Sigmoid colon (tissue), 7 donors: ENCODE results near the gene HS3ST6. TPM values are rescaled to one million over a fixed set of nuclear protein-coding genes. Genes with fewer than 3 reads are reported as not detected.
"Not testable (repeated sequence)": the region's sequence is repeated elsewhere in the genome, so short reads cannot be mapped to it uniquely, and the experiment has no call there.

Experiments used
- DNase-seq: peaks from one replicate; pipeline ENCODE4 v3.0.0-alpha.2; 2019
- H3K27ac ChIP-seq, 4 donors: fragments of 200-600 bp; sonication (generic); one replicate each; pipeline ENCODE4 v1.5.1; 2016 to 2019; ENCODE audit warnings: mild to moderate bottlenecking in 1 of 4
- H3K27me3 ChIP-seq, 3 donors: fragments of 200-600 bp; sonication (generic); one replicate each; pipeline ENCODE4 v1.5.1; 2019; ENCODE audit warnings: mild to moderate bottlenecking in 1 of 3
- H3K36me3 ChIP-seq, 4 donors: fragments of 200-600 bp; sonication (generic); one replicate each; pipeline ENCODE4 v1.5.1; 2016 to 2019
- H3K4me1 ChIP-seq, 4 donors: fragments of 200-600 bp; sonication (generic); one replicate each; pipeline ENCODE4 v1.5.1; 2017 to 2019
- H3K4me3 ChIP-seq, 4 donors: fragments of 200-600 bp; sonication (generic); one replicate each; pipeline ENCODE4 v1.5.1; 2017 to 2019; ENCODE audit warnings: mild to moderate bottlenecking in 2 of 4, moderate library complexity in 1 of 4
- H3K9me3 ChIP-seq, 4 donors: fragments of 200-600 bp in 3 of 4; sonication (generic) in 3 of 4; one replicate each; pipeline versions ENCODE4 v1.5.1 to v1.6.1; 2013 to 2019
- CTCF ChIP-seq, 4 experiments: fragments of 450-650 bp in 3 of 4; fragments of 200-600 bp in 1 of 4; IDR thresholded peaks; one replicate each; pipeline ENCODE4 v1.5.1; 2016 to 2019; ENCODE audit warnings: antibody characterized with exemption in 4 of 4, mild to moderate bottlenecking in 3 of 4, moderate library complexity in 2 of 4
- EP300 ChIP-seq, 4 donors: sonication (generic); formaldehyde crosslinking; IDR thresholded peaks; one replicate each; pipeline ENCODE4 v1.6.1; 2017; ENCODE audit warnings: antibody characterized with exemption in 4 of 4
- POLR2A ChIP-seq, 2 donors: fragments of 450-650 bp; IDR thresholded peaks; one replicate each; pipeline ENCODE4 v1.6.1; 2016; ENCODE audit warnings: antibody characterized with exemption in 2 of 2, mild to moderate bottlenecking in 2 of 2, moderate library complexity in 2 of 2
- POLR2AphosphoS5 ChIP-seq, 4 donors: sonication (generic); formaldehyde crosslinking; IDR thresholded peaks; one replicate each; pipeline ENCODE4 v1.6.1; 2017; ENCODE audit warnings: antibody characterized with exemption in 4 of 4
- WGBS, 2 donors: extraction: QIAGEN DNeasy Blood & Tissue Kit; methylation state at CpG; one replicate each; pipeline ENCODE4 v1.1.7; 2013; 5-methylcytosine and 5-hydroxymethylcytosine counted together
- intact Hi-C: fragments of 100-400 bp; cut with DNase I; formaldehyde crosslinking; loops from one replicate; pipeline ENCODE4 v1.15.1; 2023
- polyA plus RNA-seq, 3 donors: library from polyadenylated mRNA; stranded (reverse); fragments of 200-250 nt; gene quantifications; one replicate each; pipeline ENCODE4 v1.2.3, GENCODE V29; 2013
- total RNA-seq, 4 donors: library from RNA; depleted of rRNA; stranded (reverse); fragments of >200 nt; gene quantifications; one replicate each; pipeline ENCODE4 v1.1.0, GENCODE V29; 2016
- donor health status: healthy with polysubstance abuse.
- donor health status: Bipolar disorder and iron deficiency.
- donor health status: healthy.

The HS3ST6 gene
- total and polyA plus RNA-seq, 7 donors, result 0.09 to 6.0 TPM; not detected in 5

DNA sequence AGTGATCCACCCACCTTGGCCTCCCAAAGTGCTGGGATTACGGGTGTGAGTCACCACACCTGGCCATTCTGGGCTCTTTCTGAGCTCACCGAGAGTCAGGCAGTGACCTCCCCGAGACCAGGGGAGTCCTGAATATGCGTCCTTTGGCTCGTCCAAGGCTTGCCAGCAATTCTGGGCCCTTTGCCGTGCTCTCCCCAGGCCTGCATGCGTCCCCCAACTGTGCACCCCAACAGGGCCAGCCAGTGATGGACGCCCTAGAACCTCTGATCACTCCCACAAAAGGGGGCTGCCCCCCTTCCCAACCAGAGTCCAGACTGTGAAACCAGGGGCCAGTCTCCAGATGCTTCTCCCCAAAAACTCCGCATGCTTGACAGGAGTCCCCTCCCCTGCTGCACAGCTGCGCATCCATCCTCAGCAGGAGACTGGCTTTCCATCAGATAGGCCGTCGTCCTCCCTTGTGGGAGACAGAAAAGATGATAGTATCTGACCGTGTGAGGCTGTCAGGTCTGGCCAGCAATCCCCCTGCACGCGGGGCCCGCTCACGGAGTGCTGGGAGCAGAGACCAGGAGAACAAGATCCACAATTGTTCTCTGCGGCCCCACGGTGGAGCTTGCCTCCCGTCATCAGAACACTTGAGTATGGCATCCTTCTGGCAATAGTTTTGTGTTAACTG is 15.5 kb downstream of the HS3ST6 start:
- WGBS, 2 donors, result 83 to 92% methylated on average over 20 of the region's 20 CpGs
- H3K4me1 ChIP-seq, result no peaks in the 10 kb centered on the region
- no peaks in the 10 kb centered on the region for H3K36me3 ChIP-seq
- H3K27ac ChIP-seq, result no peak overlapping the region
- H3K9me3 ChIP-seq, result no peaks in the 10 kb centered on the region
- no peak overlapping the region for H3K4me3 ChIP-seq
- intact Hi-C loops, result no loop called here
- peaks cover 3 to 63% (median 9%) of the 10 kb centered on the region in 3 donors for H3K27me3 ChIP-seq
- no peak for DNase-seq
- TF ChIP-seq POLR2AphosphoS5 (IDR thresholded peaks at IDR 0.05) (no peak), POLR2A (IDR thresholded peaks at IDR 0.05) (no peak), CTCF (IDR thresholded peaks at IDR 0.05) (no peak), EP300 (IDR thresholded peaks at IDR 0.05) (no peak)

- Histone ChIP-seq H3K27me3 (peaks cover 0 to 54% (median 0%) of the 10 kb centered on the region in 3 donors), H3K9me3 (no peaks in the 10 kb centered on the region), H3K27ac (no peak overlapping the region), H3K36me3 (no peaks in the 10 kb centered on the region), H3K4me1 (no peaks in the 10 kb centered on the region), H3K4me3 (no peak overlapping the region)
- TF ChIP-seq POLR2AphosphoS5 (IDR thresholded peaks at IDR 0.05) (no peak), POLR2A (IDR thresholded peaks at IDR 0.05) (no peak), CTCF (IDR thresholded peaks at IDR 0.05) (no peak), EP300 (IDR thresholded peaks at IDR 0.05) (no peak)
- intact Hi-C loops, result no loop called here
- 15 to 67% methylated on average over 9 of the region's 9 CpGs for WGBS, 2 donors
- no peak for DNase-seq
These were observed 17.8 kb downstream of the HS3ST6 start for GRCh38 chr16:1900452-1900774.

- Histone ChIP-seq H3K27me3 (peaks cover 0 to 54% (median 0%) of the 10 kb centered on the region in 3 donors), H3K4me1 (no peaks in the 10 kb centered on the region), H3K36me3 (no peaks in the 10 kb centered on the region), H3K4me3 (no peak overlapping the region), H3K27ac (no peak overlapping the region), H3K9me3 (no peaks in the 10 kb centered on the region)
- WGBS, 2 donors, result 38 to 80% methylated on average over 16 of the region's 16 CpGs
- intact Hi-C loops, result no loop called here
- no peak for TF ChIP-seq EP300 (IDR thresholded peaks at IDR 0.05)
- no peak for TF ChIP-seq POLR2A (IDR thresholded peaks at IDR 0.05)
- no peak for TF ChIP-seq POLR2AphosphoS5 (IDR thresholded peaks at IDR 0.05)
- peak in 1 of 4 experiments; percentile 9 for TF ChIP-seq CTCF (IDR thresholded peaks at IDR 0.05)
- no peak for DNase-seq
These were observed 18.4 kb downstream of the HS3ST6 start for GRCh38 chr16:1899641-1900451.

DNA sequence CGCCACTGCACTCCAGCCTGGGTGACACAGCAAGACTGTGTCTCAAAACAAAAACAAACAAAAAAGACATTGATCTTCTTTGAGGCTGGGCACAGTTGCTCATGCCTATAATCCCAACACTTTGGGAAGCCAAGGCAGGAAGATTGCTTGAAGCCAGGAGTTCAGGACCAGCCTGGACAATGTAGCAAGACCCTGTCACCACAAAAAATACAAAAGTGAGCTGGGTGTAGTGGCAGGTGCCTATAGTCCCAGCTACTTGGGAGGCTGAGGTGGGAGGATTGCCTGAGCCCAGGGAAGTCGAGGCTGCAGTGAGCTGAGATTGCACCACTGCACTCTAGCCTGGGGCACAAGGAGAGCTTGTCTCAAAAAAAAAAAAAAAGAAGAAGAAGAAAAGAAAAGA is 20.5 kb downstream of the HS3ST6 start:
- DNase-seq, H3K27ac ChIP-seq, H3K9me3 ChIP-seq, H3K4me1 ChIP-seq, H3K4me3 ChIP-seq, intact Hi-C loops, H3K36me3 ChIP-seq: not testable (repeated sequence)
- H3K27me3 ChIP-seq, result peaks cover 0 to 44% (median 0%) of the 10 kb centered on the region in 3 donors
- 87 to 91% methylated on average over 2 of the region's 2 CpGs for WGBS, 2 donors

- Histone ChIP-seq H3K27ac (no peak overlapping the region), H3K4me3 (no peak overlapping the region), H3K36me3 (no peaks in the 10 kb centered on the region), H3K4me1 (no peaks in the 10 kb centered on the region), H3K27me3 (peaks cover 0 to 53% (median 0%) of the 10 kb centered on the region in 3 donors), H3K9me3 (no peaks in the 10 kb centered on the region)
- no peak for DNase-seq
- intact Hi-C loops, result no loop called here
- 81 to 84% methylated on average over 27 of the region's 27 CpGs for WGBS, 2 donors
- TF ChIP-seq POLR2A (IDR thresholded peaks at IDR 0.05) (no peak), CTCF (IDR thresholded peaks at IDR 0.05) (no peak), EP300 (IDR thresholded peaks at IDR 0.05) (no peak), POLR2AphosphoS5 (IDR thresholded peaks at IDR 0.05) (no peak)
These were observed 22.1 kb downstream of the HS3ST6 start for GRCh38 chr16:1895949-1896675.
